Activated CD4-positive, alpha-beta T cell treated with anti-CD3 and anti-CD28 coated beads for 48 hours (primary cell): Measurements from ENCODE around the gene DPYSL5.

Experiments
- DNase-seq: peaks from one replicate; pipeline ENCODE4 v3.0.0-alpha.2; 2020

Gene DPYSL5

DNA sequence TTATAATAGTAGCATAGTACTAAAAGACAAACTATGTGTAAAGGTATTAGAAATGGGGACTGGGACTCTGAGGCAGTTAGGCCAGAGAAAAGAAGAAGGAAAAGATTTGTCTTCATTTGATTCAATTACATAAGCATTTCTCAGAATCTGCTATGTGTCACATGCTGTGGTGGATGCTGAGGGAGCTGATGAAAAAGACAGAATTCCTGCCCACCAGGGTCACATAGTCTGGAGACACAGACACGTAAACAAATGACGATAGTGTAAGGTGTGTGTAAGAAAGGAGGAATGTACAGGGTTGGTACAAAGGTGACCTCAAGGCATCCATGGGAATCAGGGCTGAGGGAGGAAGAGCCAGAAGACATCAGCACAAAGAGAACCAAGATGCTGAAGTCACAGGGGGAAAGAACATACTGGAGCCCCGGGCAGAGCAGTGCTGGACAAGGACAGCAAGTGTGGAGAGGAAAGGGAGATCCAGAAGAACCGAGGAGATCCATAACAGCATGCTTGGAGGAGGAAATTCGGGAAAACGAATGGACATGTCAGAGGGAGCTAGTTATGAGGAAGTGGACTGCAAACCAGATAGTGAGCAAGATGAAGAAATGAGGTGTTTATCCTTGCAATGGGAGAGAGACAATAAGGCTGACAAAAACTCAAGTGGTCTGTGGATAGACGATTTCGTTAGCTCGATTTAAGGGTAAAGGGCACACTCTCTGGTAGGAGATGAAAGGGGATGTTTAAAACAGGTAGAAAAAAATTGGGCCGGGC is 121.3 kb downstream of the DPYSL5 start:
- DNase-seq: no peak

DNA sequence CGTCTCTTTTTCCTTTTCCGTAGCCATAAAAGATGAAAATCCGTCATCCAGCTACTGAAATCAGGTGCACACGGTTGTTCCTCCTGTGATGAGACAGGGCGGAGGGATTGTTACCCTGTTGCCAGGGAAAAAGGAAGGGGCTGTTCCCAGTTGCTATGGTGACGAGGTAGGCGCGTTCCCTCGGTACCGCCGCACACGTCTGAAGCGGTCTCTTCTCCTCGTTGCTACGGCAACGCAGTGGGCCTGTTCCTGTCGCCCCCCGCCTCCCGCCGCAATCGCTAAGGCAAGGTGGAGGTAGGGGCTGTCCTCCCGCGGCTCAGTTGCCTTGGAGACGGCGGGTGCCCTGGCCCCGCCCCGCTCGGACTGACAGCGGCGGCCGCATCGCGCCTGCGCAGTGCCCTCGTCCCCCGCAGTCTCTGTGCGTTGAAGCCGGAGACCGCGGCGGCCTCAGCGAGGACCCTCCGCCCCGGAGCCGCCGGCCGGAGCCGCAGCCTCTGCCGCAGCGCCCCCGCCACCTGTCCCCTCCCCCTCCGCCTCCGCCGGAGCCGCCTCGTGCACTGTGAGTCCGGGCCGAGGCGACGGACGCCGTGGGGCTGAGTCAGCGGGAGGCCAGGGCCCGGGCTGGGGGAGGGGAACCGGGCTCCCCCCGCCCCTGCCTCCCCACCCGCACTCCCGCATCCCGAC is 122.5 kb downstream of the DPYSL5 start, which contains the start of gene MAPRE3:
Gene MAPRE3 (plus strand): TSS at position 394 of the 684 bp plus-strand sequence. CDS start 51,582 bp downstream, outside the sequence.
- DNase-seq: peak; percentile 82

DNA sequence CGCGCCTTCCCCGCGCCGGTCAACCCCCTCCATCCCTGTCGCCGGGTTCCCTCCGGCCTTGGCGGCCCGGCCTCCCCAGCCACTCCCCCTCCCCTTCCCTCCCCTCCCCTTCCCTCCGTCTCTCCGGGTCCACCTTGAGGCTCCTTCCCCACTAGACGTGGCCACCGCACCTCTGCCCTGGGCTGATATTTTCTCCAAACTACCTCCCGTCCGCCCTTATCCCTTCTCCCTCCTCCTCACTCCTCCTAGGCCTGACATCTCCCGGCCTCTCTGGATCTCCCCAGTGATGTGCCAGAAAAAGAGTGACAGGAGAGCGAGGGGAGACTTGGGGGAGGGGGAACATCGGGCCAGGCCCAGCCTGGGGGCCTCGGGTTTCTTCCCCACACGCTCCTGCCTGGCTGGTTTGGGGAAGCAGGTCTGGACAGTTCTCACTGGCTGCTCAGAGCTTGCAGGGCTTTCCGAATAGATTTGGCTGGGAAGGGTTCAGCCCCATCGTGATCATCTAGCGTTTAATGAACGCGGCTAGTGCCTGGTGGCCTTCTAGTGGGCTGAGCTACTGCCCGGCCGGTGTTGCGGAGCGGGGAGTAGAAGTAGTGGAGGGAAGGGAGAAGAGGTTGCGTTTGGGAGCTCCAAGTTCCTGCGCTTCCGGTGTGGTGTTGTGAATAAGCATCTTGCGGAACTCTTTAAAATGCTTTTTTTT is 123.1 kb downstream of the DPYSL5 start:
- DNase-seq: no peak

DNA sequence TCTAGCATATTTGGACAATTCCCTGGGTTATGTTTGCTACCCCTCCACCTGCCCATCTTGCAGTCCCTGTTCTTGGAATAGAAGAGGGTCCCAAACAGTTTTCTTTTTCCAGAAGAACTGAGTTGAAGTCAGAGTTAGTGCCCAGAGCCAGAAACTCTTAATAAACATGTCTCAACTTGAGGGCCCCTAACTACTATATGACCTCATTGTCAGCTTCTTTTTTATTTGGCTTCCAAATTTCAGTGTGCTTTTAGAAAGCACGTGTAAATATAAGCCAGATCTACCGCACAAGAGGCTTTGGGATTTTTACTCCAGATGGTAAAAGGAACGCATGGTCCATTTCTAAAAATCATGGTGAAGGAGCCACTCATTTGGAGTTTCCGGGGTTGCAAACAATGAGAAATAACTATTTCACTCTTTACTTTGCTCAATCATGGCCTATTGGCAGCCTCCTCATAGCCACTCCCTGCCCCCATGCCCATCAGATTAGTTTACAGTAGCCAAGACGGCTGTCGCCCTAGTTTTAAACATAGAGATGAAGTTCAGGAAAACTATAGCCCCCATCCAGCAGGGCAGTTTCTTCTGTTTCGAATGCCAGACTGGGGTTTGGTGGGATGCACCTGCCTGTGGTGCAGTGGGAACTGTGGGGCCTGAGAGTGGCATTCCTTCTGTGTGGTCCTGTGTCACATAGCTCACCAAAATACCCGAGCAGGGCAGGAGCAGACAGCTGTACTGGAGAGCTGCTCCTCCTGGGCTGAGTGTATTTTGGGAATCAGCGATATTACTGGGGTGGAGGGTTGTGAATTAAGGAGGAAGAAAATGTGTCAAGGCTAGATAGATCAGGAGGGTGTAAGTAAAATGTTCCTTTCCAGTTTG is 124.2 kb downstream of the DPYSL5 start:
- DNase-seq: no peak

DNA sequence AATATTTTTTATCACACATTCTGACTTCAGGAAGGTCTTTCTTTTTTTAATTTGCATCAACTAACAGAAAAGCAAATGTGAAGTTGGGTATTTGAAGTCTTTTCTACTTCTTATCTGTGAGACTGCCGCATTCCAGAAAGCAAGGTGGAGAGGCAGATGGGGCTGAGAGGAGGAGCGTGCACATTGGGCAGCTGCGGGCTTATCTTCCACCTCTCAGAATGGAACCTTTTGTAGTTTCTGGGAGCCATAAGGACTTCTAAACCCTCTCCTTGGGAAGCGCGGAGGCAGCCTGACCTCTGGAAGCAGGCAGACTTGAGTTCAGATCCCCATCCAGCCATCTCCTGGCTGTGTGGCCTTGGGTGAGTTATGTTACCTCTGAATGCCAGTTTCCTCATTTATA is 126.4 kb downstream of the DPYSL5 start:
- DNase-seq: no peak

DNA sequence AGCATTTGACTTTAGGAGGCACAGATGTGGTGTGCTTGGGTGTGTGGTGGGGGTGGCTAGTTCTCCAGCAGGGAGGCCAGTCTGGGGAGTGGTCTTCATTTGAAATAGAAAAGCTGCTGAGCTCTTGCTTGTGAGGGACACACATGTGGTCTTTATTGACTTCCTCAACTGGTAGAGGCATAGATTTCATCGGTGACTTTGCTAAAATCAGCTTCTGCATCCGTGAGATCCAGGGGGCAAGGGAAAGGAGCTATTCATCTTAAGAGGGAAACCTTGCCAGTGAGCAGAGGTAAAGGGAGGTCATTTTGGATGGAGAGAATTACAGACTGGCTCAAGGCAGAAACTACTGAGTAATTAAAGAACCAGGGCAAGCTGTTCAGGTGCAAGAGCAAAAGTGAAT is 127.2 kb downstream of the DPYSL5 start:
- DNase-seq: no peak

DNA sequence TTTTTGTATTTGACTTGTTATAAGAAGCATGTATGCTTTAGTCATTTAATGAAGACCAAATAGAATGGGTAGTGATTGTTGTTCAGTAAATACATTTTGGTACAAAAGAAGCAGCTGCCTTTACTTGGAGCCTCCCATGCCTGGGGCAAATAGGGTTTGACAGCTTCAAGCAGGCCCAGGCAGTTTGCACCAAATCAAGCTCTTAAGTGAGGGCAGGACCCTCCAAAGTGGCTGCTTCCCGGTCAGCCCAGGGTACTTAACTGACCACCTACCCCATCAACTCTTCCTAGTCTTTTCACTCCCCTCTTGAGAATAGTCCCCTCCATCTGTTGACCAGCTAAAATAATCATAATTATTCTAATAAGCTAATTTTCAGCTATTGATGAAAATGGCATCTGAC is 127.7 kb downstream of the DPYSL5 start:
- DNase-seq: no peak

DNA sequence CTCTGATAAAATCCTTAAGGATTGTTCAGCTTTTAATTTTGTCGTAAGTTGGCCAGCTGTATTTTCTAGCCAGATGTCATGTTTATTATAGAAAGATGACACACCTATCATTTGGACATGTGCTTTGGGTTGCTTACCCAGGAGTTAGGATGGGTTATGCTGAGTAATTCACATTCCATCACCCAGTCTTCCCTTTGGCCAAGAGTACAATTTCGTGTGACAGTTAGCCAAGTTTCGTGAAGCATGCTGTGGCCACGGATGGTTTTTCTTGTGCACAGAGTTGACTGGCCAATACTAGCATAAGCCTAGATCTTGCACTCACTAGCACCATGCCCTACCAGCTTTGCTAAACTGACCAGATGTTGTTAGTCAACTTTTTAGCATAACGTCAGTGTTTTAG is 128.3 kb downstream of the DPYSL5 start:
- DNase-seq: no peak

DNA sequence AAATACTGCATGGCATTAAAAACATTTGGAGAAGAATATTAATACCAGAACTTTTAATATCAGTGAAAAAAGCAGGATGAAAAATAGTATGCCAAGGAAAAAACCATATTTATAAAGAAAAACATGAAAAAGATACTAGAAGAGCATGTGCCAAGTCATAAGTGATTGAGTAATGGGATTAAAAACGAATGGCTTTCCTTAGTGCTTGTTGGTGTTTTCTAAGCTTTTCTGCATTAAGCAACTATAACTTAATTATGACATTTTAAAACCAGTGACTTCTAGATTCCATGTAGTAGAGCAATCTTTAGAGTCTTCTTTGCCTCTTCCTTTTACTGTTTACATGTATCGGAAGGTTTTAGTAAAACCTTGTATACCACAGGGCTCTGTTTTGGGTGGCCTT is 129.1 kb downstream of the DPYSL5 start:
- DNase-seq: no peak

DNA sequence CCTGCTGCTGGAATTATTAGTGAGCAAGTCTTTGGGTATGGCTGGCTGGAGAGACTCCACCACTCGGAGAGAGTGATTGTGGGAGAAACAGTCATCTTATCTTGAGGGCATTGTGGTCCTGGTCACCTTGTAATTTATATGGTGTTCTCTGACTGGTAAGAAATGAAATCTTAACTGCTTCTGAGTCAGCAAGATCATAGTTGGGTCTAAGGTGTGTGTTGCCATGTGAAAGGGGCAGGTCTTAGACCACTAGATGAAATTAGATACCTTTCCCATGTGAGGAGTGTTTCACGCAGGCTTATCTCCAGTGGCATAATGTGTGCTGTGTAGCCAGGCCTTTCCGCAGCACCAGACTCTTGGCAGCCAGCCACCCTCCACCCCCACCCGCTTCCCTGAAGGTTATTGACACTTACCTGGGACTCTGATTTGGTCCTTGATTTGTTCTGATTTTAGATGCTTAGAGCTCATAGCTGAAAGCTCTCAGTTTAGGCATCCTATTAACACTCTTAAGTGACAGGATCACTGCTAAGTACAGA is 130.2 kb downstream of the DPYSL5 start:
- DNase-seq: no peak

DNA sequence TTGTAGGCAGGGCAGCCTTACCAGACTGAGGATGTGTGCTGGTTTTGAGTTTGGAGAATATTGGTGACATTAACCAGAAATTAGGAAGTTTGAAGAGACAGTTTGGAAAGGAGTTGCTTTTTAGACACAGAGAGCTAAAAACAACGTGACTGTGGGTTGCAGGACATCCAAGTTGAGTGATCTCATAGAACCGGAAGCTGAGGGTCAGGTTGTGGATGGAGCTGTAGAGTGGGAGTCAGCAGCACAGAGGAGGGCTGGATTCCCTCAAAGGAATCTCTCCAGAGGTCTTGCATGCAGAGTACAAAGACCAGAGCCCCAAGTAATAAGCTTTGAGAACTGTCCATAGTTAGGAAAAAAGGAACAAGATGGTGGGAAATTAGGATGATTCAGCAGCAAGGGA is 131.8 kb downstream of the DPYSL5 start:
- DNase-seq: no peak

DNA sequence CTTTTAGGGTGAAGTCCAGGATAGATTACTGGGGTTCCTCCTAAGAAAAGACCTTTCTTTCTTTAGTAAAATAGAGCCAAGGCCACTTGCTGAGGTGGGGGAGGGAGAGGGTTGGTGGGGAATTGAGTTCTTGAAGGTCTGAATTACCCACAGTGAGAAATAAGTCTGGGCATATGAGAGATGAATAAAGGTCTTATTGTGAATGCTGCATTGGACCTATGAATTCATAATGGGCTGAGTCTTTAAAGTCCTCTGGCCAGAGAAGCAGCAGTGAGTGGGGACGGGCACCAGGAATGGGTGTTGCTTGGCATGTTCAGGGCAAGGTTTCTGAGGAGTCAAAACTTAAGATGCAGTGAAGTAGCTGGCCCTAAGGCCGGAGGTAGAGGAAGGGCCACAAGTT is 133.0 kb downstream of the DPYSL5 start:
- no peak for DNase-seq

DNA sequence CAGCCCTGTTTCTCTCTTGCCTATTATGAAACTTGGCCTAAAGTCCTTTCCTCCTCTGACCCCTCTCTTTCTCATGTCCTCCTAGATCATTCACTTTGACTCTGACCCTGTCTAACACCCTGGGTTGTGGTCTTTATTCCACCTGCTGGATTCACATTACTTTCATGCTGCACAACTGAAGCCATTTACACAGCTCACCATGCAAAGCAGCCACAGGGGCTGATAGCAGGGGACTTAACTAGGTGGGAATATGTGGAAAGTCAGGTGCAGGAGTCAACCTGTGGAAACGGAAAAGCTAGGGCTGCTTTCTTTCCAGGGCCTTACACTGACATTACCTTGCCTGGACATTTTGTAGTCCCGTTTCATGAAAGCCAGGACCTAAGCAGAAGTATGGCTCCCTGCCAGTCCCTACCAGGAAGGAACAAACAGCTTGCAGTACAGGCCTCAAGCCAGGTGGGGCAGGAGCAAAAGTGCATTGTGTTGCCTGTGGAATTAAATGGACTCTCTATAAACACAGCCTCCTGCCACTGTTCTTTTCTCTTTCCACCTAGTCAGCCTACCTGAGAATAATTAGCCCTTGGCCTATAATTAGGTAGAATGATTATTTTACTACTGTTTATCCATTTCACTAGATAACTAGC is 134.3 kb downstream of the DPYSL5 start:
- DNase-seq: peak; percentile 36

DNA sequence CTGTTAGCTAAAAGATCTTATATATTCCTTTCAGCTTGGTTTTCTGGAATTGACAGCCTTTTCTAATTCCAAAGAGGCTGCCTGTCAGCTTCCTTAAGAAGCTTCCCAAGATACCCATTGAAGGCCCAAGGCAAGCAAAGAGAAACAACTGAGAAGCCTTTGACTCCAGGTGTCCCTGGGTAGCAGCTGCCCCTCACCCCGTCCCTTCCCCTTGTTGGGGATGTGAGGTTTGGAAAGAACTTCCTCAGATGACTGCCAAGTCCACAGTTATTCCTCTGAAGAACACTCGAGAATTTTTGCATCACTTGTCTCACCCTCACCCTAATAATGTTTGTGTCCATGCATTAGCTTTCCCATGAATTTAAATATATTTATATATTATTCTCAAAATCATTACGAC is 135.8 kb downstream of the DPYSL5 start:
- no peak for DNase-seq

DNA sequence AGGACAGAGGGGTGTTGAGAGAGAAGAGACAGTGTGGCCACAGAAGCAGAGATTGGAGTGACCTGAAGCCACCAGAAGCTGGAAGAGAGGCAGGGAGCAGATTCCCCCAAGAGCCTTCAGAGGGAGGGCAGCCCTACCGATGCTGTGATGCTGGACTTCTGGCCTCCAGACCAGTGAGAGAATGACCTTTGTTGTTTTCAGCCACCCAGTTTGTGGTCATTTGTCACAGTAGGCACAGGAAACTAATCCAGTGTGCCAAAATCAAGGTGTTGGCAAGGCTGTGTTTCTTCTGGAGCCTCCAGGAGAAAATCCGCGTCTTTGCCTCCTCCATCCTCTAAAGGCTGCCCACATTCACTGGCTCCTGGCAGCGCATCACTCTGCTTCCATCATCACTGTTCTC is 137.9 kb downstream of the DPYSL5 start:
- DNase-seq: no peak

DNA sequence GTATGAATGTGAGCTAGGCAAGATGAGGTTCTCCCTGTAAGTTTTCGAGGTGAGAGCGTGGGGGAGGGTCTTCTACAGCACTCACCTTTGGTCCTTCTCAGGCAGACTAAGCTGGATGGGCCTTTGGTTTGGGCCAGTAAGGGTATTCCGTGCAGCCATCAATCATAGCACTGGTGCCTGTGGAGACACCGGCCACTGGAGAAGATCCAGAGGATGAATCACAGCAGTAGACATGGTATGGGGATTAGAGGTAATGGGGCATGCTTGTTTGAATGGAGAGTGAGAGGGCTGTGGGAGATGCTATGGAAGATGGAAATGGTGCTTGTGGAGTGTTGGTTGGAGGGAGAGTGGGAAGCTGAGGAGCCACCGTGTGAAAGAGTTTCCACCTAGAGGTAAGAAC is 138.6 kb downstream of the DPYSL5 start:
- no peak for DNase-seq

DNA sequence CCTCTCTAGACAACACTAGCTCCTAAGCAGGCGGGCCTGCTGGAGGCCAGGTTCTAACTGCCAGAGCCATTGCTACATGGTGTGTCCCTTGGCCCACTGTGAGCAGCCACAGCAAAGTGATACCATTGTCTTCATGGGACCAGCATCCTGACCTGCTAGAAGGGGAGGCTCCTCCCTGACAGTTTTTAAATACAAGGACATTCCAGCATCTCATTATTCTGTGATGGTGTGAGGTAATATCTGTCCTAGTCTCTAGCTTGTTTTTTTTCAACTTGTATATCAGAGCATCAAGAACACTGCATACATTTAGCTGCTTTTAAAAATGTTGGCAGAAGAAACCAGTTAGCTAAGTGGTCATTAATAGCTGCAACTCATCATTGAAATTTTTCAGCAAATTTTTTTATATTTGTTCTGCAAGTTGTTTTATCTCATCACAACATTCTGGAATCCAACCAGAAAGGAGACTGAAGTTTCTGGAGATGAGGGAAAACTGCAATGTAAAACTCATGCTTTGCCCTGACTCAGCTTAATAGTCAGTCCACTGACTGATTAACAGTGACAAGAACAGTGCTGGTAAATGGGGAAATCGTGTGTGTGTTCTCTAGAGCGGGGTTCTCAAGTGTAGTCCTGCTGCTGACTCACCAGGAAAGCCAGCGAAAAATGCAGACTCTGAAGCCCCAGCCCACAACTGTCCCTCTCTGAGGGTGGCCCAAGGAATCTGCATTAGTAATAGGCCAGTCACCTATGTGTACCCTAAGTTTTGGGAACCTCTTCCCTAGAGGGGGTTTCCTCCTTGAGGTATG is 140.3 kb downstream of the DPYSL5 start:
- DNase-seq: no peak

DNA sequence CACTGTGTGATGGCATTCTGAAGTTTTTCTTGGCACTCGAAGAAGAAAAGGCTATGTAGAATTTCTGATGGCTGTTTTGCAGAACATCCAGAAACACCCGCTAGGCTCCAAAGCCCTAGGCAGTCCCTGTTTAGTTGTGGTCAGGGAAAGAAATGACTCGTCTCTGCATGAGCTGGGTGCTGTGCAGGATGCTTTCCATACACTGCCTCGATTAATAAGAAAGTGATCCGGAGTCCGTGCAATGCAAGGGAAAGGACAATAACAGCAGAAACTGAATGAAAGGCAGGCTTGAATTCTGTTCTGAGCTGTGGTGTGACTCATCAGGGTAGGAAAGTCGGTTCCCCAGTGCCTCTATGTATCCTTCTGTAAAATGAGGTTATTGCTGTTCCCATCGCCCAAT is 141.2 kb downstream of the DPYSL5 start:
- DNase-seq: no peak

DNA sequence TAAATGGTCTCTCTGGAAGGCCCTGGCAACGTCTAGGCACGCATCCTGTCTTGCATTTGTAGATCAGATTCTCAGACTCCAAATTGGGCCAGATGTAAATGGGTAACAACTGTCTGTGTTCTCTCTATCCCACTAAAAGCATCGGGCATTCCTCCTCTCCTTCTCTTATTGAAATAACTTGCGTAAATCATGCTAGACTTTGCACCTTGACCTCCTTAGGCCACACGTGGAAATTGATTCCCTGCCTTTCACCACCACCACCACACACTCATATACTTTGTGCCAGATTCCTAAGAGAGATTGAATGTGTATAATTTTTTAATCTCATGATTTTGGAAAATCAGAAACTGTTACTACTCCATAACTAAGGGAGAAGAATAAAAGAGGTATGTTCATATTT is 143.8 kb downstream of the DPYSL5 start:
- DNase-seq: no peak

DNA sequence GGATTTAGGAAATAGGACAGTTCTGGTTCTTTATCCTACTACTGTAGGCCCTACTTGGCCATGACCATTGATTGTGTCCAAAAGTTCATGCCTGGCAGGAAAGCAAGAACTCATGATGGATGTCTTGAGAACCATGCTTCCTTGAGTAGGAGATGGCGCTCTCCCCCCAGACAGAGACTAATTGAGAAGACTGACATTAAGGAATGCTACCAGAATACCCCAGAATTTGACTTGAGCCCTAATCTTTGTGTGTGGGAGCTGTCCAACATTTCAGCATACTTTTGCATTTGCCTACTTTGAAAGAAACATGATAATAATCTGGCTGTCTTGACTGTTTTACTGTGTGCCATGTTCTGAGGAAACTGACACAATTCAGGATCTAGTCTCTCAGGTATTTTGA is 145.8 kb downstream of the DPYSL5 start:
- no peak for DNase-seq

DNA sequence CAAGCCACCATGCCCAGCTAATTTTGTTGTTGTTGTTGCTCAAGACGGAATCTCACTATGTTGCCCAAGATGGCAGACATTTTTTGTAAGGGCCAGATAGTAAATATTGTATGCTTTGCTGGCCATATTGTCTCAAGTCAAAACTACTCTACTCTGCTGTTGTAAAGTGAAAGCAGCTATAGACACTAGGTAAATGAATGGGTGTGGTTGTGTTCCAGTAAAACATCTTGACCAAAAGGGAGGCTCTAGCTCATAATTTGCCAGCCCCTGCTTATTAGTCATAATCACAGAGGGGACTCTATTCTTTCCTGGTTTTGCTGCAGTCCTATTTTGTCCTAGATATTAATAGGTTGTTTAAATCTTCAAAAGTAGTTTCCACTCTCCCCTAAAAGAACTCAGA is 147.1 kb downstream of the DPYSL5 start:
- no peak for DNase-seq
